Measurements from ENCODE around the gene HPCAL1.

HPCAL1 gene

GRCh38 chr2:10475811-10476660, 173.3 kb downstream of the HPCAL1 start:
- Histone ChIP-seq H3K36me3 (ENCODE audit: control insufficient read depth, insufficient read depth, low read length) (no peaks in the 10 kb centered on the region), H3K4me3 (ENCODE audit: extremely low read depth, insufficient read depth, low read length, poor library complexity, severe bottlenecking) (no peak overlapping the region), H3K27ac (ENCODE audit: low read depth, low read length, severe bottlenecking) (no peak overlapping the region), H3K9me3 (ENCODE audit: control insufficient read depth, low read length) (no peaks in the 10 kb centered on the region), H3K4me1 (ENCODE audit: control insufficient read depth, insufficient read depth, low read length, poor library complexity, severe bottlenecking) (peaks cover 3% of the 10 kb centered on the region)
- 93 to 94% methylated on average over 17 to 22 of the region's 22 CpGs for WGBS, 2 experiments (ENCODE audit: insufficient coverage in 2 of 2)

GRCh38 chr2:10476723-10477442, 174.2 kb downstream of the HPCAL1 start:
- Histone ChIP-seq H3K4me3 (ENCODE audit: extremely low read depth, insufficient read depth, low read length, poor library complexity, severe bottlenecking) (no peak overlapping the region), H3K27ac (ENCODE audit: low read depth, low read length, severe bottlenecking) (no peak overlapping the region), H3K36me3 (ENCODE audit: control insufficient read depth, insufficient read depth, low read length) (no peaks in the 10 kb centered on the region), H3K4me1 (ENCODE audit: control insufficient read depth, insufficient read depth, low read length, poor library complexity, severe bottlenecking) (peaks cover 3% of the 10 kb centered on the region), H3K9me3 (ENCODE audit: control insufficient read depth, low read length) (no peaks in the 10 kb centered on the region)
- 87 to 88% methylated on average over 7 to 9 of the region's 12 CpGs for WGBS, 2 experiments (ENCODE audit: insufficient coverage in 2 of 2)

All from mesodermal cell (in vitro differentiated cells).